Measurements from ENCODE around the gene SPATA20. TPM values are rescaled to one million over a fixed set of nuclear protein-coding genes. Genes with fewer than 3 reads are reported as not detected.

SPATA20 gene
- total and polyA plus RNA-seq, 2 donors (not counting 3 experiments of a cell fraction or from before 2014, with no cell fraction given) = 42.3 to 51.5 TPM

- POLR2A ChIA-PET = no interaction called here
- TF ChIP-seq MYC (IDR thresholded peaks at IDR 0.05; ENCODE audit: low read depth, low read length) = no peak
- no peak for TF ChIP-seq GATA2 (IDR thresholded peaks at IDR 0.05; ENCODE audit: insufficient read depth, insufficient read length, low read depth, low read length)
- no peak for TF ChIP-seq POLR2A (IDR thresholded peaks at IDR 0.05; ENCODE audit: low read depth, low read length)
- TF ChIP-seq JUN (IDR thresholded peaks at IDR 0.05; ENCODE audit: borderline replicate concordance, insufficient read depth, insufficient read length, low read depth) = no peak
- no peak for TF ChIP-seq MAX (IDR thresholded peaks at IDR 0.05; ENCODE audit: insufficient read depth, insufficient read length)
- TF ChIP-seq FOS (IDR thresholded peaks at IDR 0.05; ENCODE audit: borderline replicate concordance, insufficient read depth, low read length) = no peak
- no peak for TF ChIP-seq POLR2AphosphoS5 (IDR thresholded peaks at IDR 0.05; ENCODE audit: insufficient read depth, low read depth, low read length)
- TF ChIP-seq CTCF (IDR thresholded peaks at IDR 0.05; ENCODE audit: extremely low read depth in 1 of 2, insufficient read depth in 1 of 2, low read depth in 1 of 2, low read length in 2 of 2) = no peak
- TF ChIP-seq EZH2 (IDR thresholded peaks at IDR 0.05; ENCODE audit: borderline replicate concordance, low read depth, low read length, severe bottlenecking) = no peak
- BruUV-seq (replicated peaks) = no TSS peak
- no peak for DNase-seq (ENCODE audit: low read depth, low spot score)
- intact Hi-C loops (cut with micrococcal nuclease) = no loop called here
- no peak overlapping the region for H3K27ac ChIP-seq (ENCODE audit: insufficient read depth, low read depth, low read length)
- H3K4me2 ChIP-seq (ENCODE audit: insufficient read depth, low read length) = no peak overlapping the region
- H3K9me1 ChIP-seq (replicated peaks; ENCODE audit: control insufficient read depth, extremely low read depth, insufficient read depth, low read length) = no peaks in the 10 kb centered on the region
- no peak overlapping the region for H3K4me3 ChIP-seq (replicated peaks in 1 of 3; ENCODE audit: insufficient read depth in 1 of 3, low read depth in 1 of 3, low read length in 3 of 3)
- dilution Hi-C loops (cut with MboI; ENCODE audit: extremely low pct_ligation_motif_present, low sequenced_read_pairs) = no loop called here
- H3K9ac ChIP-seq (replicated peaks; ENCODE audit: extremely low read depth, insufficient read depth, low read length) = no peak overlapping the region
- no peaks in the 10 kb centered on the region for H3K79me2 ChIP-seq (ENCODE audit: control insufficient read depth, insufficient read depth, low read length)
- H3K4me1 ChIP-seq (ENCODE audit: control insufficient read depth, extremely low read depth, insufficient read depth, low read length) = peaks cover 4% of the 10 kb centered on the region
- CTCF ChIA-PET = interaction anchor here (1.0 to 1.3 kb wide), 2 partner anchors 13 to 19 kb away, joined by 3 read pairs; no protein-coding TSS in a partner anchor
- H3K36me3 ChIP-seq (ENCODE audit: control insufficient read depth in 2 of 2, extremely low read depth in 1 of 2, insufficient read depth in 2 of 2, low read length in 2 of 2) = no peaks in the 10 kb centered on the region
- peaks cover 5 to 7% of the 10 kb centered on the region in 2 experiments for H3K27me3 ChIP-seq (ENCODE audit: control insufficient read depth in 2 of 2, insufficient read depth in 2 of 2, low read length in 2 of 2)
- no peak overlapping the region for H2AFZ ChIP-seq (ENCODE audit: low read depth, low read length)
- no peaks in the 10 kb centered on the region for H3K9me3 ChIP-seq (replicated peaks; ENCODE audit: control insufficient read depth, insufficient read depth, low read length)
- H4K20me1 ChIP-seq (replicated peaks; ENCODE audit: control insufficient read depth, extremely low read depth, insufficient read depth, low read length) = no peaks in the 10 kb centered on the region
- FAIRE-seq = no peak
Measured at GRCh38 chr17:50506298-50506697, 40.7 kb upstream of the SPATA20 start.

Measured in endothelial cell of umbilical vein (primary cell).